IMR-90 (cell line): ENCODE measurements around the gene SGTB. TPM values are rescaled to one million over a fixed set of nuclear protein-coding genes. Genes with fewer than 3 reads are reported as not detected.

ENCODE experiments used
- ATAC-seq: fragments of 200-7000 bp; cut with Tn5 transposase; 2 replicates; pipeline ENCODE4 v1.9.1; 2020; ENCODE audit warnings: low read depth, mild to moderate bottlenecking, moderate library complexity
- BruUV-seq: library from RNA; stranded (reverse); fragments of 400-500 nt; replicated peaks from 2 replicates; lab custom pipeline; 2021; lab: Mats Ljungman, UMichigan
- CTCF ChIA-PET: fragments of 300-600 bp; formaldehyde crosslinking; extraction: SDS; loops from one replicate; lab custom pipeline; 2021; ENCODE audit warnings: antibody characterized with exemption; lab: Yijun Ruan, JAX
- POLR2A ChIA-PET: fragments of 300-600 bp; sonication (Branson Sonifier 250); formaldehyde crosslinking; loops from one replicate; lab custom pipeline; 2022; ENCODE audit warnings: antibody characterized with exemption; ENCODE audit not compliant: unreplicated experiment; lab: Charles Lee
- DNase-seq: peaks from one replicate; pipeline ENCODE4 v3.0.0; 2013
- H2AFZ ChIP-seq: replicated peaks from 2 replicates; pipeline ENCODE3; 2013; ENCODE audit warnings: low read length, mild to moderate bottlenecking; ENCODE audit not compliant: poor library complexity
- H2AK5ac ChIP-seq: 2 replicates; pipeline ENCODE4 v1.6.1; 2013; ENCODE audit warnings: low read depth, low read length, inconsistent platforms
- H2AK9ac ChIP-seq: replicated peaks from 2 replicates; pipeline ENCODE3; 2013; ENCODE audit warnings: mild to moderate bottlenecking, low read depth, low read length, moderate library complexity; ENCODE audit not compliant: poor library complexity
- H2BK120ac ChIP-seq: 2 replicates; pipeline ENCODE4 v1.6.1; 2013; ENCODE audit warnings: low read depth, low read length, inconsistent platforms
- H2BK15ac ChIP-seq: 3 replicates; pipeline ENCODE4 v1.6.1; 2013; ENCODE audit warnings: low read depth, low read length, inconsistent platforms
- H2BK20ac ChIP-seq: 2 replicates; pipeline ENCODE4 v1.6.1; 2013; ENCODE audit warnings: low read depth, mild to moderate bottlenecking, inconsistent platforms, low read length, moderate library complexity
- H2BK5ac ChIP-seq: 2 replicates; pipeline ENCODE4 v1.6.1; 2013; ENCODE audit warnings: mild to moderate bottlenecking, low read depth, low read length, inconsistent platforms; ENCODE audit not compliant: poor library complexity, severe bottlenecking
- H3K14ac ChIP-seq: replicated peaks from 2 replicates; pipeline ENCODE4 v1.6.1; 2013; ENCODE audit warnings: low read depth, low read length, inconsistent platforms
- H3K18ac ChIP-seq: 2 replicates; pipeline ENCODE4 v1.6.1; 2013; ENCODE audit warnings: low read depth, low read length, control low read depth
- H3K23ac ChIP-seq: 2 replicates; pipeline ENCODE4 v1.6.1; 2013; ENCODE audit warnings: low read depth, low read length, inconsistent platforms
- H3K27ac ChIP-seq: 2 replicates; pipeline ENCODE4 v1.5.1; 2013; ENCODE audit warnings: mild to moderate bottlenecking, control low read depth, low read length; ENCODE audit not compliant: insufficient read depth
- H3K27me3 ChIP-seq: 2 replicates; pipeline ENCODE4 v1.6.1; 2013; ENCODE audit warnings: low read length; ENCODE audit not compliant: control insufficient read depth, insufficient read depth
- H3K36me3 ChIP-seq: 2 replicates; pipeline ENCODE4 v1.6.1; 2013; ENCODE audit warnings: low read length, mixed read lengths; ENCODE audit not compliant: control insufficient read depth, insufficient read depth
- H3K4ac ChIP-seq: 2 replicates; pipeline ENCODE4 v1.6.1; 2013; ENCODE audit warnings: low read depth, low read length, inconsistent platforms
- H3K4me1 ChIP-seq: 2 replicates; pipeline ENCODE4 v1.6.1; 2013; ENCODE audit warnings: low read length, mixed read lengths; ENCODE audit not compliant: control insufficient read depth, insufficient read depth
- H3K4me2 ChIP-seq: 2 replicates; pipeline ENCODE4 v1.6.1; 2013; ENCODE audit warnings: low read depth, mild to moderate bottlenecking, control low read depth, low read length, moderate library complexity
- H3K4me3 ChIP-seq: 2 replicates; pipeline ENCODE4 v1.5.1; 2013; ENCODE audit warnings: low read depth, mild to moderate bottlenecking, control low read depth, low read length, moderate library complexity; ENCODE audit not compliant: insufficient read depth
- H3K56ac ChIP-seq: 2 replicates; pipeline ENCODE4 v1.6.1; 2013; ENCODE audit warnings: low read length, inconsistent platforms; ENCODE audit not compliant: insufficient read depth; ENCODE audit errors: extremely low read depth
- H3K79me1 ChIP-seq, 2 experiments: 2 replicates each; pipeline ENCODE4 v1.6.1; 2013; ENCODE audit warnings: low read length in 2 of 2, inconsistent platforms in 1 of 2, low read depth in 1 of 2
- H3K9ac ChIP-seq: 2 replicates; pipeline ENCODE4 v1.6.1; 2013; ENCODE audit warnings: low read depth, low read length, control low read depth
- H3K9me1 ChIP-seq: 2 replicates; pipeline ENCODE4 v1.6.1; 2013; ENCODE audit warnings: low read length, inconsistent platforms; ENCODE audit not compliant: insufficient read depth
- H3K9me3 ChIP-seq: 2 replicates; pipeline ENCODE4 v1.6.1; 2013; ENCODE audit warnings: low read length; ENCODE audit not compliant: control insufficient read depth, insufficient read depth
- H4K20me1 ChIP-seq: 2 replicates; pipeline ENCODE4 v1.6.1; 2013; ENCODE audit warnings: low read length, inconsistent platforms; ENCODE audit not compliant: insufficient read depth
- H4K5ac ChIP-seq: 2 replicates; pipeline ENCODE4 v1.6.1; 2013; ENCODE audit warnings: mild to moderate bottlenecking, low read depth, low read length, control low read depth
- H4K8ac ChIP-seq, 2 experiments: 2 replicates each; pipeline ENCODE4 v1.6.1; 2013; ENCODE audit warnings: low read depth in 2 of 2, low read length in 2 of 2, control low read depth in 1 of 2, inconsistent platforms in 1 of 2
- H4K91ac ChIP-seq: 2 replicates; pipeline ENCODE4 v1.6.1; 2013; ENCODE audit warnings: low read depth, low read length, inconsistent platforms; ENCODE audit not compliant: insufficient read depth
- CTCF ChIP-seq: conservative IDR thresholded peaks from 2 replicates; pipeline ENCODE4 v1.5.1; 2012; ENCODE audit warnings: mild to moderate bottlenecking, low read depth, low read length, improper control_type of control experiment
- MAFK ChIP-seq: IDR thresholded peaks from 2 replicates; pipeline ENCODE4 v1.6.1; 2012; ENCODE audit warnings: low read depth, low read length, improper control_type of control experiment
- WGBS, 2 experiments: methylation state at CpG; one replicate each; pipeline versions ENCODE4 v1.1.5 to v1.1.7; 2013; ENCODE audit warnings: missing lambda C conversion rate in 2 of 2; ENCODE audit not compliant: insufficient read length in 1 of 2; ENCODE audit errors: extremely low coverage in 2 of 2; 5-methylcytosine and 5-hydroxymethylcytosine counted together
- dilution Hi-C: fragments of 300-500 bp; cut with HindIII; formaldehyde crosslinking; loops from one replicate; pipeline ENCODE4 v1.14.3; 2018; ENCODE audit warnings: low sequenced_read_pairs; ENCODE audit not compliant: unreplicated experiment
- in situ Hi-C: fragments of 300-500 bp; cut with MboI; formaldehyde crosslinking; loops from 3 replicates; pipeline ENCODE4 v1.14.3; 2019; ENCODE audit warnings: low sequenced_read_pairs, inconsistent platforms, mixed read lengths
- intact Hi-C: fragments of 100-400 bp; cut with micrococcal nuclease; formaldehyde crosslinking; loops from 2 replicates; pipeline ENCODE4 v1.10.0; 2022
- polyA plus RNA-seq, 3 experiments: library from polyadenylated mRNA; depleted of rRNA; stranded (reverse); fragments of >200 nt; gene quantifications; 2 replicates each; pipeline ENCODE4 v1.2.3, GENCODE V29; 2012; ENCODE audit warnings: low replicate concordance in 1 of 3
- total RNA-seq: library from RNA; depleted of rRNA; stranded (reverse); fragments of >200 nt; gene quantifications from 2 replicates; pipeline ENCODE4 v1.2.3, GENCODE V29; 2012

SGTB gene
- total and polyA plus RNA-seq, 2 of the 4 experiments (the other 2 are of a cell fraction): 7.5 to 15.1 TPM

GRCh38 chr5:65730910-65731309 is 9.0 kb upstream of the SGTB start:
- H3K56ac ChIP-seq: no peak overlapping the region
- no peak overlapping the region for H4K5ac ChIP-seq
- H3K79me1 ChIP-seq: peaks cover 19 to 53% of the 10 kb centered on the region in 2 experiments
- H3K18ac ChIP-seq: no peak overlapping the region
- H2AK9ac ChIP-seq: no peak overlapping the region
- no peak overlapping the region for H2BK15ac ChIP-seq
- no peak overlapping the region for H2AFZ ChIP-seq
- ChIA-PET CTCF (no interaction called here), POLR2A (no interaction called here)
- no peaks in the 10 kb centered on the region for H3K27me3 ChIP-seq
- 0 out of 2 replicates have a peak, but pooled peaks cover 3% of the 10 kb centered on the region for H4K20me1 ChIP-seq
- H2BK20ac ChIP-seq: no peak overlapping the region
- peak; percentile 46 for DNase-seq
- H3K27ac ChIP-seq: no peak overlapping the region
- no peak overlapping the region for H4K91ac ChIP-seq
- H3K4me1 ChIP-seq: peaks cover 4% of the 10 kb centered on the region
- no peak overlapping the region for H4K8ac ChIP-seq
- H3K9me1 ChIP-seq: peaks cover 3% of the 10 kb centered on the region; the same call in 1 of the 2 replicates
- dilution Hi-C loops: no loop called here
- no peak overlapping the region for H3K9ac ChIP-seq
- no peak overlapping the region for H3K4me2 ChIP-seq
- no peaks in the 10 kb centered on the region for H3K9me3 ChIP-seq
- intact Hi-C loops: no loop called here
- H2BK120ac ChIP-seq: no peak overlapping the region
- no peak overlapping the region for H3K4me3 ChIP-seq
- no peak overlapping the region for H3K4ac ChIP-seq
- peak overlapping the region; percentile 60; the same call in 1 of the 2 replicates for H2AK5ac ChIP-seq
- H2BK5ac ChIP-seq: no peak overlapping the region
- ATAC-seq: peak; percentile 51
- TF ChIP-seq MAFK: peak; percentile 54; the same call in 1 of the 2 replicates
- TF ChIP-seq CTCF: no peak
- WGBS, 2 experiments: no CpG with 5 or more reads among the region's 2 CpGs
- BruUV-seq: no TSS peak
- no peak overlapping the region for H3K23ac ChIP-seq
- in situ Hi-C loops: no loop called here
- H3K36me3 ChIP-seq: peaks cover 2% of the 10 kb centered on the region
- H3K14ac ChIP-seq: no peak overlapping the region
